Measurements from ENCODE around the gene HNRNPF. TPM values are rescaled to one million over a fixed set of nuclear protein-coding genes. Genes with fewer than 3 reads are reported as not detected.

HNRNPF gene
- total and polyA plus RNA-seq, 2 of the 8 experiments (the other 6 are each of a cell fraction or from before 2014, with no cell fraction given), result 209 to 389 TPM

GRCh38 chr10:43380610-43381222 is 28.3 kb downstream of the HNRNPF start (continued):
- TF ChIP-seq CHD7 (IDR thresholded peaks at IDR 0.05; ENCODE audit: insufficient replicate concordance, low read length) (no peak), KDM5A (IDR thresholded peaks at IDR 0.05; ENCODE audit: low read length) (no peak), GABPA (IDR thresholded peaks at IDR 0.05; ENCODE audit: borderline replicate concordance, insufficient read depth, low read length) (no peak), HDAC2 (IDR thresholded peaks at IDR 0.05; ENCODE audit: borderline replicate concordance in 1 of 2, low read depth in 2 of 2, low read length in 2 of 2) (no peak), MAX (IDR thresholded peaks at IDR 0.05) (no peak)

Measured in H1 (cell line).